HS-5 (cell line): Measurements from ENCODE around the gene AGFG2.

Experiments used
- DNase-seq: peaks from one replicate; pipeline ENCODE4 v3.0.0-alpha.2; 2012; ENCODE audit warnings: low read depth

AGFG2 gene

GRCh38 chr7:100613412-100614175 is 74.6 kb downstream of the AGFG2 start:
- DNase-seq, result no peak

DNA sequence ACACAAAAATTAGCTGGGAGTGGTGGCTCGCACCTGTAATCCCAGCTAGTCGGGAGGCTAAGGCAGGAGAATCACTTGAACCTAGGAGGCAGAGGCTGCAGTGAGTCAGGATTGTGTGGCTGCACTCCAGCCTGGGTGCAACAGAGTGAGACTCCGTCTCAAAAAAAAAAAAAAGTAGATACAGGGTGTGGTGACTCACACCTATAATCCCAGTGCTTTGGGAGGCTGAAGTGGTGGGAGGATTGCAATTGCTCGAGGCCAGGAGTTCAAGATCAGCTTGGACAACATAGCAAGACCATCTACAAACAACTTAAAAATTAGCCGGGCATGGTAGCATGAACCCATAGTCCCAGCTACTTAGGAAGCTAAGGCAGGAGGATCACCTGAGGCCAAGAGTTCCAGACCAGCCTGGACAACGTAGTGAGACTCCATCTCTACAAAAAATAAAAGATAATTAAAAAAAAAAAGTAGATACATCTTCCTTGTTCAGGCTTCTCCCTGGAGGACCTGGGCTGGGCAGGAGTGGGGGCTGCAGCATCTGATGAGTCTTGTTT is 75.4 kb downstream of the AGFG2 start:
- no peak for DNase-seq
